HepG2 (cell line): ENCODE results near the gene ARHGEF37. TPM values are rescaled to one million over a fixed set of nuclear protein-coding genes. Genes with fewer than 3 reads are reported as not detected.

ENCODE experiments used
- ATAC-seq: fragments of 200-7000 bp; cut with Tn5 transposase; 3 replicates; pipeline ENCODE4 v1.9.1; 2020; ENCODE audit warnings: mild to moderate bottlenecking, moderate library complexity
- BruUV-seq: library from RNA; stranded (reverse); fragments of 400-500 nt; replicated peaks from 2 replicates; lab custom pipeline; 2021; lab: Mats Ljungman, UMichigan
- CTCF ChIA-PET: fragments of 300-600 bp; formaldehyde crosslinking; extraction: SDS; loops from one replicate; lab custom pipeline; 2021; ENCODE audit warnings: low total read pairs, inconsistent platforms, low intra/inter-chr PET ratio; lab: Yijun Ruan, JAX
- POLR2A ChIA-PET: fragments of 350-600 bp; sonication (Branson Sonifier 250); formaldehyde crosslinking; loops from one replicate; lab custom pipeline; 2020; ENCODE audit warnings: antibody characterized with exemption, inconsistent platforms; lab: Yijun Ruan, JAX
- DNase-seq: peaks from one replicate; pipeline ENCODE4 v3.0.0-alpha.2; 2015; ENCODE audit warnings: low spot score
- FAIRE-seq: peaks from 3 replicates; lab custom pipeline; 2011; peaks lifted over from hg19 to GRCh38; lab: Jason Lieb, UNC
- H2AFZ ChIP-seq: one replicate; pipeline ENCODE4 v1.6.1; 2011; ENCODE audit warnings: low read length, inconsistent platforms
- H3K27ac ChIP-seq: fragments of 300-600 bp; 3 replicates; pipeline ENCODE4 v1.8.0; 2011; ENCODE audit warnings: mixed run types, mild to moderate bottlenecking, mixed read lengths, low read length, inconsistent platforms; ENCODE audit not compliant: insufficient read depth; ENCODE audit errors: extremely low read length
- H3K27me3 ChIP-seq, 2 experiments: fragments of 200-600 bp in 1 of 2; 2 replicates in 1 of 2; 3 replicates in 1 of 2; pipeline versions ENCODE4 v1.6.0 to v1.8.0; 2011; ENCODE audit warnings: low read length in 2 of 2, mild to moderate bottlenecking in 2 of 2, moderate library complexity in 2 of 2, inconsistent platforms in 1 of 2; ENCODE audit not compliant: insufficient read depth in 2 of 2, control insufficient read depth in 1 of 2
- H3K36me3 ChIP-seq, 2 experiments: fragments of 200-600 bp in 1 of 2; replicated peaks in 1 of 2; 2 replicates in 1 of 2; 3 replicates in 1 of 2; pipeline versions ENCODE4 v1.5.1 to v1.8.0; 2011; ENCODE audit warnings: low read length in 2 of 2, inconsistent platforms in 1 of 2; ENCODE audit not compliant: insufficient read depth in 2 of 2, control insufficient read depth in 1 of 2
- H3K4me1 ChIP-seq: 2 replicates; pipeline ENCODE4 v1.5.1; 2012; ENCODE audit warnings: low read length, inconsistent platforms; ENCODE audit not compliant: insufficient read depth
- H3K4me2 ChIP-seq: 2 replicates; pipeline ENCODE4 v1.6.0; 2011; ENCODE audit warnings: low read depth, low read length, inconsistent platforms
- H3K4me3 ChIP-seq, 3 experiments: fragments of 200-600 bp in 1 of 3; sonication (generic), shearing (Covaris generic) in 1 of 3; replicated peaks in 1 of 3; 2 replicates each; pipeline ENCODE4 v1.5.1; 2011 to 2016; ENCODE audit warnings: low read length in 3 of 3, inconsistent platforms in 2 of 3, low read depth in 2 of 3, mild to moderate bottlenecking in 2 of 3, control low read depth in 1 of 3, mixed read lengths in 1 of 3; ENCODE audit not compliant: insufficient read depth in 1 of 3
- H3K79me2 ChIP-seq: one replicate; pipeline ENCODE4 v1.6.1; 2011; ENCODE audit warnings: low read length, inconsistent platforms; ENCODE audit not compliant: insufficient read depth
- H3K9ac ChIP-seq: 2 replicates; pipeline ENCODE4 v1.6.0; 2011; ENCODE audit warnings: mild to moderate bottlenecking, low read depth, low read length, inconsistent platforms; ENCODE audit not compliant: insufficient read depth
- H3K9me3 ChIP-seq: 2 replicates; pipeline ENCODE4 v1.5.1; 2012; ENCODE audit warnings: mild to moderate bottlenecking, low read length
- H4K20me1 ChIP-seq: 2 replicates; pipeline ENCODE4 v1.6.0; 2011; ENCODE audit warnings: inconsistent platforms, mild to moderate bottlenecking, low read length, moderate library complexity; ENCODE audit not compliant: insufficient read depth
- CBFB ChIP-seq: sonication (generic); formaldehyde crosslinking; IDR thresholded peaks from 2 replicates; pipeline ENCODE4 v1.4.0; 2020; ENCODE audit warnings: missing genetic modification reagents
- DNMT1 ChIP-seq: sonication (generic); formaldehyde crosslinking; IDR thresholded peaks from 2 replicates; pipeline ENCODE4 v1.5.1; 2020; ENCODE audit warnings: mild to moderate bottlenecking, missing genetic modification reagents
- KDM5B ChIP-seq: sonication (generic); formaldehyde crosslinking; IDR thresholded peaks from 2 replicates; pipeline ENCODE4 v1.4.0; 2020; ENCODE audit warnings: missing genetic modification reagents, mild to moderate bottlenecking, borderline replicate concordance
- KLF11 ChIP-seq: IDR thresholded peaks from 2 replicates; pipeline ENCODE4 v1.6.1; 2016; ENCODE audit warnings: missing compliant biosample characterization
- RERE ChIP-seq: IDR thresholded peaks from 2 replicates; pipeline ENCODE4 v1.6.1; 2016; ENCODE audit warnings: low read depth, missing genetic modification reagents, missing compliant biosample characterization
- TAF15 ChIP-seq: fragments of 200-400 bp; formaldehyde crosslinking; IDR thresholded peaks from one replicate; pipeline ENCODE4 v1.6.1; 2018; ENCODE audit warnings: mild to moderate bottlenecking, low read depth, low read length; ENCODE audit not compliant: poor library complexity, severe bottlenecking
- TFDP1 ChIP-seq: IDR thresholded peaks from 2 replicates; pipeline ENCODE4 v1.6.1; 2016; ENCODE audit warnings: missing compliant biosample characterization, missing genetic modification reagents, borderline replicate concordance
- TRAFD1 ChIP-seq: sonication (generic); formaldehyde crosslinking; IDR thresholded peaks from 2 replicates; pipeline ENCODE4 v1.5.1; 2020; ENCODE audit warnings: missing genetic modification reagents, mild to moderate bottlenecking, borderline replicate concordance
- ZFP36L1 ChIP-seq: sonication (generic); formaldehyde crosslinking; IDR thresholded peaks from 2 replicates; pipeline ENCODE4 v1.8.0; 2022; ENCODE audit warnings: mild to moderate bottlenecking, missing genetic modification reagents, moderate library complexity
- ZNF253 ChIP-seq: sonication (generic); formaldehyde crosslinking; IDR thresholded peaks from 2 replicates; pipeline ENCODE4 v1.8.0; 2022; ENCODE audit warnings: mild to moderate bottlenecking, missing genetic modification reagents, borderline replicate concordance
- ZNF260 ChIP-seq: sonication (generic); formaldehyde crosslinking; IDR thresholded peaks from 2 replicates; pipeline ENCODE4 v1.4.0; 2020; ENCODE audit warnings: missing genetic modification reagents, low read depth, mild to moderate bottlenecking, borderline replicate concordance
- ZNF329 ChIP-seq: sonication (generic); formaldehyde crosslinking; IDR thresholded peaks from 2 replicates; pipeline ENCODE4 v1.9.0; 2021; ENCODE audit warnings: low read depth, mild to moderate bottlenecking, missing genetic modification reagents
- ZNF333 ChIP-seq: sonication (generic); formaldehyde crosslinking; IDR thresholded peaks from 2 replicates; pipeline ENCODE4 v1.4.0; 2020; ENCODE audit warnings: mild to moderate bottlenecking, missing genetic modification reagents, borderline replicate concordance
- ZNF761 ChIP-seq: sonication (generic); formaldehyde crosslinking; conservative IDR thresholded peaks from 2 replicates; pipeline ENCODE4 v1.4.0; 2020; ENCODE audit warnings: mild to moderate bottlenecking, missing genetic modification reagents
- WGBS: methylation state at CpG from one replicate; pipeline ENCODE4 v1.1.6; 2017; ENCODE audit warnings: low lambda C conversion rate; 5-methylcytosine and 5-hydroxymethylcytosine counted together
- in situ Hi-C: cut with HindIII; loops from 2 replicates; pipeline ENCODE4 v1.10.0; 2017; ENCODE audit warnings: low pct_unique_long_range_greater_than_20kb; ENCODE audit not compliant: extremely low pct_ligation_motif_present
- intact Hi-C: fragments of 100-400 bp; cut with micrococcal nuclease; formaldehyde crosslinking; loops from one replicate; pipeline ENCODE4 v1.10.0; 2022; ENCODE audit not compliant: unreplicated experiment
- polyA plus RNA-seq, 8 experiments: library from polyadenylated mRNA; depleted of rRNA in 3 of 8; stranded (reverse) in 7 of 8; unstranded in 1 of 8; fragments of >200 nt; fragmentation: Illumina TruSeq in 4 of 8; extraction: Trizol in 4 of 8; gene quantifications; 2 replicates each; pipeline versions ENCODE4 v1.2.1 to v1.2.3, GENCODE V29; 2011 to 2016; ENCODE audit warnings: low read depth in 4 of 8, missing spikeins in 1 of 8, mixed read lengths in 1 of 8; ENCODE audit not compliant: insufficient read depth in 1 of 8
- total RNA-seq, 5 experiments: library from RNA; depleted of rRNA; stranded (reverse); fragments of >200 nt; fragmentation: Illumina TruSeq; extraction: Trizol; gene quantifications; 2 replicates each; pipeline ENCODE4 v1.2.3, GENCODE V29; 2016; ENCODE audit warnings: low read depth in 1 of 5

ARHGEF37 gene
- total and polyA plus RNA-seq, 2 of the 13 experiments (the other 11 are each of a cell fraction or from before 2014, with no cell fraction given): 0.18 to 0.27 TPM

GRCh38 chr5:149665416-149666175 lies 84.3 kb downstream of the ARHGEF37 start:
- ChIA-PET CTCF (no interaction called here), POLR2A (no interaction called here)
- Histone ChIP-seq H3K27me3 (no peaks in the 10 kb centered on the region), H3K4me3 (no peak overlapping the region), H3K79me2 (no peaks in the 10 kb centered on the region), H3K4me1 (no peaks in the 10 kb centered on the region), H3K9me3 (peaks cover 8% of the 10 kb centered on the region), H2AFZ (no peak overlapping the region), H3K9ac (no peak overlapping the region), H3K4me2 (no peak overlapping the region), H4K20me1 (no peaks in the 10 kb centered on the region), H3K36me3 (no peaks in the 10 kb centered on the region), H3K27ac (no peak overlapping the region)
- WGBS: 20% methylated on average over 5 of the region's 5 CpGs
- BruUV-seq: no TSS peak
- DNase-seq (no peak), ATAC-seq (no peak), FAIRE-seq (no peak)
- TF ChIP-seq KDM5B (CRISPR knock-in tag) (no peak), ZNF333 (CRISPR knock-in tag) (no peak), KLF11 (no peak), CBFB (no peak), TAF15 (no peak), TFDP1 (CRISPR knock-in tag) (no peak), ZNF253 (CRISPR knock-in tag) (no peak), ZFP36L1 (CRISPR knock-in tag) (no peak), RERE (CRISPR knock-in tag) (no peak), ZNF329 (no peak), ZNF260 (CRISPR knock-in tag) (no peak), DNMT1 (CRISPR knock-in tag) (no peak), TRAFD1 (CRISPR knock-in tag) (no peak), ZNF761 (CRISPR knock-in tag) (no peak)
- in situ Hi-C loops: no loop called here
- intact Hi-C loops: loop anchor here (5.0 kb wide), 1 partner anchor 102 kb away; no protein-coding TSS in a partner anchor
